ENCODE measurements around the gene GLI3.

DNA sequence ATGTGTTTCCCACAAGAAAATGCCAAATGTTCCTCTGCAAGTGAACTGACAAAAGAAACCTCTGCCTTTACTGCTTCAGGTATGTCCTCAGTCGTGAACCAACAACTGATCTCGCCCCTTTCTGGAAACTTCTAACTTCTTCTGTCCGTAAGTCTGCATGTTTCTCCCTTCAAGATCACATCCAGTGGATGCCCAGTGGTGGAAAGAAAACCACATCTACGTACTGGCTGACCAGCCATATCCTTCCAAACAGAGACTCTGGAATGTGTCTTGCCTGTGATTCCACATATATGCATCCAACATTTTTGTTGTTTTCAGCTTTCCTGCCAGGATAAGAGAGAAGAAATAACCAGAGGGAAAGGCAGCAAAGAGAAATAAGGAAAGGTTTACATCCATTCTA is 152.7 kb downstream of the GLI3 start:
- TF ChIP-seq, protein P1, sequence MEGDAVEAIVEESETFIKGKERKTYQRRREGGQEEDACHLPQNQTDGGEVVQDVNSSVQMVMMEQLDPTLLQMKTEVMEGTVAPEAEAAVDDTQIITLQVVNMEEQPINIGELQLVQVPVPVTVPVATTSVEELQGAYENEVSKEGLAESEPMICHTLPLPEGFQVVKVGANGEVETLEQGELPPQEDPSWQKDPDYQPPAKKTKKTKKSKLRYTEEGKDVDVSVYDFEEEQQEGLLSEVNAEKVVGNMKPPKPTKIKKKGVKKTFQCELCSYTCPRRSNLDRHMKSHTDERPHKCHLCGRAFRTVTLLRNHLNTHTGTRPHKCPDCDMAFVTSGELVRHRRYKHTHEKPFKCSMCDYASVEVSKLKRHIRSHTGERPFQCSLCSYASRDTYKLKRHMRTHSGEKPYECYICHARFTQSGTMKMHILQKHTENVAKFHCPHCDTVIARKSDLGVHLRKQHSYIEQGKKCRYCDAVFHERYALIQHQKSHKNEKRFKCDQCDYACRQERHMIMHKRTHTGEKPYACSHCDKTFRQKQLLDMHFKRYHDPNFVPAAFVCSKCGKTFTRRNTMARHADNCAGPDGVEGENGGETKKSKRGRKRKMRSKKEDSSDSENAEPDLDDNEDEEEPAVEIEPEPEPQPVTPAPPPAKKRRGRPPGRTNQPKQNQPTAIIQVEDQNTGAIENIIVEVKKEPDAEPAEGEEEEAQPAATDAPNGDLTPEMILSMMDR (IDR thresholded peaks at IDR 0.05) = no peak
- TF ChIP-seq POLR2A (IDR thresholded peaks at IDR 0.05) = no peak

All from adrenal gland (tissue), 5 donors.